HG03139 (cell line): Measurements from ENCODE around the gene CUL5.

Experiments used
- ATAC-seq: cut with Tn5 transposase; IDR thresholded peaks from one replicate; pipeline ENCODE4 v1.9.1; 2021; ENCODE audit not compliant: unreplicated experiment

The CUL5 gene

GRCh38 chr11:108008656-108009496, at the start of gene CUL5:
Gene CUL5 (plus strand): TSS chr11:108008898. CDS start chr11:108009349, 451 bp downstream.
- ATAC-seq: peak; percentile 90

- no peak for ATAC-seq
Measured at GRCh38 chr11:107961480-107961879, 47.2 kb upstream of the CUL5 start.

GRCh38 chr11:107962181-107962580, 46.5 kb upstream of the CUL5 start:
- ATAC-seq: no peak

- ATAC-seq: no peak
Measured at GRCh38 chr11:107963091-107963490, 45.6 kb upstream of the CUL5 start.

GRCh38 chr11:107969219-107969618, 39.5 kb upstream of the CUL5 start:
- no peak for ATAC-seq

- no peak for ATAC-seq
Measured at GRCh38 chr11:107970049-107970448, 38.6 kb upstream of the CUL5 start.

GRCh38 chr11:107973641-107974040, 35.1 kb upstream of the CUL5 start:
- ATAC-seq: no peak

- no peak for ATAC-seq
Measured at GRCh38 chr11:107988397-107989158, 20.1 kb upstream of the CUL5 start.

- no peak for ATAC-seq
Measured at GRCh38 chr11:107991868-107992414, 16.8 kb upstream of the CUL5 start.

- ATAC-seq: no peak
Measured at GRCh38 chr11:107996006-107996776, 12.5 kb upstream of the CUL5 start.

GRCh38 chr11:107998761-107999160, 9.9 kb upstream of the CUL5 start:
- ATAC-seq: no peak

- peak; percentile 88 for ATAC-seq
Measured at GRCh38 chr11:107999759-108000455, 8.8 kb upstream of the CUL5 start.

- ATAC-seq: no peak
Measured at GRCh38 chr11:108002476-108002875, 6.2 kb upstream of the CUL5 start.

GRCh38 chr11:108003623-108004022, 5.1 kb upstream of the CUL5 start:
- ATAC-seq: no peak

- no peak for ATAC-seq
Measured at GRCh38 chr11:108007819-108008218, 879 bp upstream of the CUL5 start.

- ATAC-seq: peak; percentile 2
Measured at GRCh38 chr11:108009497-108010370, 1.0 kb downstream of the CUL5 start.

- ATAC-seq: no peak
Measured at GRCh38 chr11:108012139-108012725, 3.5 kb downstream of the CUL5 start.

GRCh38 chr11:108016647-108017046, 7.9 kb downstream of the CUL5 start:
- no peak for ATAC-seq

- no peak for ATAC-seq
Measured at GRCh38 chr11:108018708-108019107, 10.0 kb downstream of the CUL5 start.
